OCI-LY3 (cell line): ENCODE results near the gene SCUBE1.

Experiments
- EZH2phosphoT487 ChIP-seq: fragments of 200-600 bp; shearing (Covaris generic); IDR thresholded peaks from 2 replicates; pipeline ENCODE4 v1.6.1; 2018; ENCODE audit warnings: antibody characterized with exemption, mixed run types, low read depth
- TF ChIP-seq, protein P1 (sequence below): fragments of 200-600, 300-600 bp; sonication (generic); IDR thresholded peaks from 2 replicates; pipeline ENCODE4 v1.5.1; 2014; ENCODE audit warnings: antibody characterized with exemption, low read length, low read depth

DNA sequence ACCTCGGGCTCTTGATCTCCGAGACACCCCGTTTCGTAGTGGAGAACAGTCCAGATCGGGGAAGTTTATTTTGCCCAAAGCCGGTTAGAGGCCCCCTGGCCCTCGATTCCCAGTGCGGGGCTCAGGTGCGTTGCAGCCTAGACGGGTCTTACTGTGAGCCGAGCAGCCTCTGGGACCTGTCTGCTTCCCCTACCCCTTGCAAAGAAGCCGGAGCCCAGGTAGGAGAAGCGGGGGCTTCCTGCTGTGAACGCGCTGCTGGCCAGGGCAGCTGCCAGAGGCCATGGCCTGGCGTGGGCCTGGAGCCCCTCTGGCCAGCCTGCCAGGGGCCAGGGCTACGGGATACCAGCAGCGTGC, 191.2 kb downstream of the SCUBE1 start:
- TF ChIP-seq, protein P1, sequence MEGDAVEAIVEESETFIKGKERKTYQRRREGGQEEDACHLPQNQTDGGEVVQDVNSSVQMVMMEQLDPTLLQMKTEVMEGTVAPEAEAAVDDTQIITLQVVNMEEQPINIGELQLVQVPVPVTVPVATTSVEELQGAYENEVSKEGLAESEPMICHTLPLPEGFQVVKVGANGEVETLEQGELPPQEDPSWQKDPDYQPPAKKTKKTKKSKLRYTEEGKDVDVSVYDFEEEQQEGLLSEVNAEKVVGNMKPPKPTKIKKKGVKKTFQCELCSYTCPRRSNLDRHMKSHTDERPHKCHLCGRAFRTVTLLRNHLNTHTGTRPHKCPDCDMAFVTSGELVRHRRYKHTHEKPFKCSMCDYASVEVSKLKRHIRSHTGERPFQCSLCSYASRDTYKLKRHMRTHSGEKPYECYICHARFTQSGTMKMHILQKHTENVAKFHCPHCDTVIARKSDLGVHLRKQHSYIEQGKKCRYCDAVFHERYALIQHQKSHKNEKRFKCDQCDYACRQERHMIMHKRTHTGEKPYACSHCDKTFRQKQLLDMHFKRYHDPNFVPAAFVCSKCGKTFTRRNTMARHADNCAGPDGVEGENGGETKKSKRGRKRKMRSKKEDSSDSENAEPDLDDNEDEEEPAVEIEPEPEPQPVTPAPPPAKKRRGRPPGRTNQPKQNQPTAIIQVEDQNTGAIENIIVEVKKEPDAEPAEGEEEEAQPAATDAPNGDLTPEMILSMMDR, result no peak
- TF ChIP-seq EZH2phosphoT487, result no peak
